Parietal lobe (tissue), 1 donor: ENCODE results near the gene KCNJ4. TPM values are rescaled to one million over a fixed set of nuclear protein-coding genes. Genes with fewer than 3 reads are reported as not detected.

Source experiments
- total RNA-seq: library from RNA; depleted of rRNA; stranded (reverse); fragments of >200 nt; gene quantifications from one replicate; pipeline ENCODE4 v1.2.3, GENCODE V29; 2014

Gene KCNJ4
- 7.8 TPM for total RNA-seq

DNA sequence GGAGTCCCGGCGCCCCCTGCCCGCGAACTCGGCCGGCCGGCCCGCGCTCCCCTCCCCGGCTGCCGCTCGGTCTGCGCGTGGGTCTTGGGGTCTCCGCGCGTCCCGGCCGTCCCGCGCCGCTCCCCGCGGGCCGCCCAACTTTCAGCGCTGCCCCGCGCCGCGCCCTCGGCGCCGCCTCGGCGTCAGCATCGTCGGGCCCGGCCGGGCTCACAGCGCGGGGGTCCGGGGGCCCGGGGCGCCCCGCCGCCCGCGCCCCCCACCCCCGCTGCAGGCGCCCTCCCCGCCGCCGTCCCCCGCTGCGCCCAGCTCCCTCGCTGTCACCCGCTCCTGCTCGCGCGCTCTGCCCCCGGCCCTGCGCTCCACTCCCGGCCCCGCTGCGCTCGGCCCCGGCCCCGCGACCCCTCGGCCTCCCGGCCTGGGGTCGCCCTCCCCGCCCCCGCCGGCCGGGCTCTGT is at the start of gene KCNJ4:
TSS of gene KCNJ4 (minus strand) at position 124 of the 454 bp plus-strand sequence. CDS start 27,067 bp downstream, outside the sequence.

DNA sequence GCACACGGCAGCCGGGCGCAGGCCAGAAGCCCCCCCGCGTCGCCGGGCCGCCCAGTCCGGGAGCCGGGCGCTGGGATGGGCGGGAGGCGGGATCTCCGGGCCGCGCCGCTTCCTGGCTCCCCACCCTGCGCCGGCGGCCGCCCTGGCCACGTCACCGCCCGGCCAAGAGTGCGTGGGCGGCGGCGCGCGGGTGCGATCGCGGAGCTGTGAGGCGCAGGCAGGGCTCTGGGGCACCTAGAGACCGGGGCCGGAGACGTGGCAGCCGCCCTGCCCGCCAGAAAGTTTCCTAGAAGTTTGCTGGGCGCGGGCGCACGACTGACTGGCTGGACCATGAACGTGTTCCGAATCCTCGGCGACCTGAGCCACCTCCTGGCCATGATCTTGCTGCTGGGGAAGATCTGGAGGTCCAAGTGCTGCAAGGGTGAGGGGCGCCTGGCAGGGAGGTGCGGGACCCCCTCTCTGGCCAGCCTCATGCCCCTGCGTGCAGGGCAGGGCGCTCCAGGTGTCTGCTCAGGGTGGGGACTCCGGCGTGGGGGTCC is 13.0 kb upstream of the KCNJ4 start, which contains the start of gene KDELR3:
TSS of gene KDELR3 (plus strand) at position 193 of the 539 bp plus-strand sequence. CDS start at position 331, 138 bp downstream.

Other genes starting within 250 kb of the KCNJ4 start
- gene TMEM184B, start 182.2 kb downstream of the KCNJ4 start, total RNA-seq, result 17.8 TPM
- gene CSNK1E, start 137.8 kb downstream of the KCNJ4 start, total RNA-seq, result 337 TPM
- gene KDELR3, start 12.9 kb upstream of the KCNJ4 start, total RNA-seq, result 0.31 TPM
- gene DDX17, start 51.1 kb upstream of the KCNJ4 start, total RNA-seq, result 802 TPM
- gene DMC1, start 115.0 kb upstream of the KCNJ4 start, total RNA-seq, result 4.1 TPM
- 17.2 TPM for gene FAM227A, start 201.2 kb upstream of the KCNJ4 start, total RNA-seq
- gene CBY1, start 201.4 kb upstream of the KCNJ4 start, total RNA-seq, result 17.2 TPM
- gene TOMM22, start 226.8 kb upstream of the KCNJ4 start, total RNA-seq, result 34.4 TPM
- gene JOSD1, start 245.7 kb upstream of the KCNJ4 start, total RNA-seq, result 63.9 TPM